Muscle layer of duodenum (tissue), 2 donors: ENCODE measurements around the gene NHSL1.

Experiments used
- H3K27ac ChIP-seq: one replicate; pipeline ENCODE4 v1.7.0; 2013; ENCODE audit warnings: mild to moderate bottlenecking, low read length
- H3K27me3 ChIP-seq: one replicate; pipeline ENCODE4 v1.7.0; 2013; ENCODE audit warnings: low read depth, mild to moderate bottlenecking, control low read depth, low read length
- H3K36me3 ChIP-seq, 2 donors: one replicate each; pipeline ENCODE4 v1.7.0; 2013; ENCODE audit warnings: low read length in 2 of 2, control low read depth in 1 of 2, mild to moderate bottlenecking in 1 of 2; ENCODE audit not compliant: insufficient read depth in 2 of 2, control insufficient read depth in 1 of 2
- H3K4me1 ChIP-seq, 2 donors: one replicate each; pipeline ENCODE4 v1.7.0; 2013; ENCODE audit warnings: low read length in 2 of 2, mild to moderate bottlenecking in 2 of 2, control low read depth in 1 of 2, moderate library complexity in 1 of 2; ENCODE audit not compliant: insufficient read depth in 2 of 2, control insufficient read depth in 1 of 2
- H3K4me3 ChIP-seq, 2 donors: one replicate each; pipeline ENCODE4 v1.7.0; 2013; ENCODE audit warnings: low read length in 2 of 2, low read depth in 1 of 2, mild to moderate bottlenecking in 1 of 2
- H3K9me3 ChIP-seq, 2 donors: one replicate each; pipeline ENCODE4 v1.7.0; 2013; ENCODE audit warnings: low read length in 2 of 2, control low read depth in 1 of 2, mild to moderate bottlenecking in 1 of 2; ENCODE audit not compliant: control insufficient read depth in 1 of 2
- donor health status: healthy.

Gene NHSL1

DNA sequence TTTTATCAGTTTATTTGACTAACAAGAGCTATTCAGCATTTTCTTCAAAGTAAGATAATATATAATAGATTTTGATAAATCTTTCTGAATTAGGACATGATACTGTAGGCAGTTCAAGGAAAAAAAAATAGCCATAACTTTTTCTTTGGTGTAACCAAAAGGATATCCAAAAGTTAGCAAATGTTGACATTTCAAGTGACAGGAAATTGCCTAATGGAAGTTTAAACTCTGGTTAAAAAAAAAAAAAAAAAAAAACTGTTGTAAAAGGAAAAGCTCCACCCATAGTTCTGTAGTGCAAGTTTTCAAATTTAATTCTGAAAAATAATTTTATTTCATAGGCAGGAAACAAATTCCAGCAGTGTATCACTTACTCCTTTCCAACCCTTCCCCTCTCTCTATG, 76.4 kb downstream of the NHSL1 start:
- Histone ChIP-seq H3K9me3 (no peaks in the 10 kb centered on the region), H3K36me3 (peaks cover 3 to 31% of the 10 kb centered on the region in 2 donors), H3K27me3 (no peaks in the 10 kb centered on the region), H3K27ac (no peak overlapping the region), H3K4me3 (no peak overlapping the region), H3K4me1 (peaks cover 0 to 4% of the 10 kb centered on the region in 2 donors)

DNA sequence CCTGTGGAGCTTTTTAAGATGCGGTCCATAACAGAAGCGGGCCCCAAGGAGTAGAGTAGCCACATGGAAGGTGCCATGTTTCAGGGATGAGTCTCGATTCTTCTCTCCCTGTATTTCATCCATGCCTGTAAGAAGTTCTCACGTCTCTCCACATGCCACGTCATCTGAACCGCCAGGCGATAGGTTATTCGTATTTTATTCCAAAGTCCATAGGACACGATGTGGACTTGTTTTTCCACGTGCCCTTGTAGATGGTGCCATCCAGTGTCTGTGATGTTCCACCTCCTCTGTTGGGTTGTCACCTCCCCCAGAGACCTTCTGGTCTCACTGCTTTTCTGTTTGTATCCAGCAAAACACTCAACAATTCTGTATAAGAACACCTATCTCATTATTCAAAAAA, 77.7 kb downstream of the NHSL1 start:
- Histone ChIP-seq H3K27ac (no peak overlapping the region), H3K9me3 (no peaks in the 10 kb centered on the region), H3K36me3 (peaks cover 3 to 41% of the 10 kb centered on the region in 2 donors), H3K4me3 (no peak overlapping the region), H3K4me1 (peaks cover 0 to 4% of the 10 kb centered on the region in 2 donors), H3K27me3 (no peaks in the 10 kb centered on the region)

DNA sequence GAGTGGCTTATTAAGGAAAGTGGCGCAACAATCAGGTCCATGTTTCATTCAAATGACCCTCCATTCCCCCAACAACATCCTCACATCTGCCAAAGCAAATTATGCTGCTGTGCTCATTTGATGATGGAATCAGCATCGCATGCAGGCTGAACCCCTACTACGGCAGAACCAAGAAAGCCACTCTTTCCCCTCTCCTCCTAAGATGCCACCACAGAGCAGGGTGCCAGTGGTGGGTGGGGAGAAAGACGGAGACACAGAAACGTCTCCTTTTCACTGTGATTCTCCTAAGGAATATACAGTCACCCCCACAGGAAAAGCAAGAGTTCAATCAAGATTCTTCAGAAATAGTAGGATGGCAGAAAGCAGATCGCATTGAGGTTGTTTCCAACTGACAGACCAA, 78.2 kb downstream of the NHSL1 start:
- no peaks in the 10 kb centered on the region for H3K27me3 ChIP-seq
- peaks cover 3 to 41% of the 10 kb centered on the region in 2 donors for H3K36me3 ChIP-seq
- H3K4me1 ChIP-seq, result peaks cover 0 to 4% of the 10 kb centered on the region in 2 donors
- H3K4me3 ChIP-seq, result no peak overlapping the region
- H3K9me3 ChIP-seq, result no peaks in the 10 kb centered on the region
- H3K27ac ChIP-seq, result no peak overlapping the region

DNA sequence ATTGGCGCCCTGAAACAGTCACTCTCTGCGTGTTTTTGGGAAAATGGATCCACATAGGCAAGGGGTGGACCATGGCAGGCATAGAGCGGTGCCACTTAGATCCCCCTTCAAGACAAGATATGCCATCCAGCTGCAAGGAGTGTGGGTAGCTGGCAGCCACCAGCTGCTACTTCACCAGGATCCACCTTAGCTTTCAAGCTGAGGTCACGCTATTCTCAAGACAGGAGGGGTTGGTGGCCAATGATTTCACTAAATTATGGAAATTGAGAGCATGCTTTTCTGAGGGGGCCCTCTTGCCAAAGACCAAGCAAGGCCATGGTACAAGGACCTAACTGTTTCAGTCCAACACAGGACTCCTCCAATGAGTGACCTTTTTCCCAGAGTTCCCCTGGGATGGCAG, 78.9 kb downstream of the NHSL1 start:
- Histone ChIP-seq H3K36me3 (peaks cover 4 to 41% of the 10 kb centered on the region in 2 donors), H3K27me3 (no peaks in the 10 kb centered on the region), H3K4me1 (peaks cover 0 to 4% of the 10 kb centered on the region in 2 donors), H3K9me3 (no peaks in the 10 kb centered on the region), H3K27ac (no peak overlapping the region), H3K4me3 (no peak overlapping the region)

- no peaks in the 10 kb centered on the region for H3K27me3 ChIP-seq
- peaks cover 0 to 4% of the 10 kb centered on the region in 2 donors for H3K4me1 ChIP-seq
- no peak overlapping the region for H3K4me3 ChIP-seq
- no peaks in the 10 kb centered on the region for H3K9me3 ChIP-seq
- peaks cover 8 to 41% of the 10 kb centered on the region in 2 donors for H3K36me3 ChIP-seq
- no peak overlapping the region for H3K27ac ChIP-seq
Measured at GRCh38 chr6:138419766-138420165, 79.5 kb downstream of the NHSL1 start.

DNA sequence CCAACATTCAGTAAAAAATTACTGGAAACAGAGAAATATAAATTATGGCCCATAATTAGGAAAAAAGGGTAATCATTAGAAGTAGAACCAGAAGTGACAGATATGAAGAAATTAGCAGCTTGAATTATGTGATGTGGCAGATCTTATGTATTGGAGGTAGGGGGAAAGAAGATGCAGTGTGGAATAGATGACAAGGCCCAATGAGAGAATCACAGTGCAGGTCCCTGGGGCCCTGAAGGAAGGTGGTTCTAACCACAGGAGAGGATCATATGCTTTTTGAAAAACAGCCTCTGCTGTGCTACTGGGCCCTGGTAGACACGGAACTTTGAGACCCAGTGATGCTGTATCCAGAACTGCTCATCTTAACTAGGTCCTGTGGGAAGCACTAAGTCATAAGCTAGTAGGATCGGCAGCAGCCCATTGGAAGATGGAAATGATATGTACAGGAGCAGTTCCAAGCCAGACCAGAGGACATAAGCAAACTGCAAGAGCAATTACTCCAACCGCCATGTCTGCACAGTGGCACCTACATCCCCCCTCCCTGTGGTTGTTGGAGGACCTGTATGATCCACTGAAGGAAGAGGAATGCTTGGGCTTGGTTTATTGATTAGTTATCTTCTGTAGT, 81.1 kb downstream of the NHSL1 start:
- Histone ChIP-seq H3K27me3 (no peaks in the 10 kb centered on the region), H3K9me3 (no peaks in the 10 kb centered on the region), H3K4me1 (peaks cover 0 to 1% of the 10 kb centered on the region in 2 donors), H3K27ac (no peak overlapping the region), H3K36me3 (peaks cover 15 to 39% of the 10 kb centered on the region in 2 donors), H3K4me3 (no peak overlapping the region)

DNA sequence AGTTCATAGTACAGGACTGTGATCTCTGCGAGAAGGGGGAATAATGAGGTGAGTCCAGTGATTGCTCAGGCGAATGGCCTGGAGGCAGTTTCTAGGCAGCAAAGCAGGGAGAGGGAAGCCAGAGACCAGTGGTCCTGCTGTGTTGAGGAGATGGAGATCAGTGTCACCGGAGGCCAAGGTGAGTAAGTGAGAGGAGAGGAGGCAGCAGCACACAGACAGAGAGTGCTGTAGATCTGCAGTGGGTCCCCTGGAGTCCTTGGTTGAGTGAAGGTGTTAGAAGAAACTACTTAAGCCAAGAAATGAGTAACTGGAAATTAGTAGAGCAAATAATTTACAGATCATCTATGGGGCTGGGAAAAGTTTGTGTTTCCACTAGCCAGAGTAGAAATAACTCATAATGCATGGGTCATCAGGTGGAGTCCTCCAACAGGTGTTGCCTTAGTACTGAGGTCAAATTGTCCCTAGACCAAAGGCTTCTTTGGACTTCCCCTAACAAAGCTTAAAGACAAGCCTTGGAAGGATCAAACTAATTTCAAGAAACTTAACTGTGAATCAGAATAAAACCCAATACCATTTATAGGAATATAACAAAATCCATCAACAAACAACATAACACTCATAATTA, 81.7 kb downstream of the NHSL1 start:
- no peaks in the 10 kb centered on the region for H3K9me3 ChIP-seq
- H3K36me3 ChIP-seq, result peaks cover 20 to 45% of the 10 kb centered on the region in 2 donors
- H3K4me1 ChIP-seq, result no peaks in the 10 kb centered on the region
- H3K27ac ChIP-seq, result no peak overlapping the region
- H3K27me3 ChIP-seq, result no peaks in the 10 kb centered on the region
- H3K4me3 ChIP-seq, result no peak overlapping the region

DNA sequence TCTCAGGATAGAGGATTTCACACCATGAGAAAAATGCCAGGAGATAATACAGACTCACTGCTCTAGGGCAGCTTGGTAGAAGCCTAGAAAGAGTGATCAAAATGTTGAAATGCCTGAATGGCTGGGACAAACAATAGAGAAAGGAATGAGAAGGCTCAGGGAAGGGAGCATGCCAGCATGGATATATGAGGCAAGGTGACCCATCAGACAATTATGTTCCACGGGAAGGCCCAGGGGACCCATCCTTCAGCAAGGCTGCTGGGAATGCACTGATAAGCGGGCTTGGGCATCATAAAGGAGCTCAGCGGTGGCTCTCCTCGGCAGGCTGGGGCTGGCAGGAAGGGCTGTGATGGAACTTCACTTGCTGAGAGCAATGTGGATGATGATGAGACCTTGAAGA, 83.1 kb downstream of the NHSL1 start:
- no peaks in the 10 kb centered on the region for H3K4me1 ChIP-seq
- no peaks in the 10 kb centered on the region for H3K27me3 ChIP-seq
- H3K27ac ChIP-seq, result no peak overlapping the region
- H3K9me3 ChIP-seq, result no peaks in the 10 kb centered on the region
- no peak overlapping the region for H3K4me3 ChIP-seq
- H3K36me3 ChIP-seq, result peaks cover 20 to 57% of the 10 kb centered on the region in 2 donors

GRCh38 chr6:138415125-138415524, 84.2 kb downstream of the NHSL1 start:
- H3K9me3 ChIP-seq, result no peaks in the 10 kb centered on the region
- no peaks in the 10 kb centered on the region for H3K4me1 ChIP-seq
- H3K36me3 ChIP-seq, result peaks cover 25 to 61% of the 10 kb centered on the region in 2 donors
- H3K27ac ChIP-seq, result no peak overlapping the region
- H3K4me3 ChIP-seq, result no peak overlapping the region
- H3K27me3 ChIP-seq, result no peaks in the 10 kb centered on the region

- Histone ChIP-seq H3K36me3 (peaks cover 49 to 73% of the 10 kb centered on the region in 2 donors), H3K9me3 (no peaks in the 10 kb centered on the region), H3K27ac (no peak overlapping the region), H3K4me1 (no peaks in the 10 kb centered on the region), H3K4me3 (no peak overlapping the region), H3K27me3 (no peaks in the 10 kb centered on the region)
Measured at GRCh38 chr6:138410972-138411880, 88.1 kb downstream of the NHSL1 start.

DNA sequence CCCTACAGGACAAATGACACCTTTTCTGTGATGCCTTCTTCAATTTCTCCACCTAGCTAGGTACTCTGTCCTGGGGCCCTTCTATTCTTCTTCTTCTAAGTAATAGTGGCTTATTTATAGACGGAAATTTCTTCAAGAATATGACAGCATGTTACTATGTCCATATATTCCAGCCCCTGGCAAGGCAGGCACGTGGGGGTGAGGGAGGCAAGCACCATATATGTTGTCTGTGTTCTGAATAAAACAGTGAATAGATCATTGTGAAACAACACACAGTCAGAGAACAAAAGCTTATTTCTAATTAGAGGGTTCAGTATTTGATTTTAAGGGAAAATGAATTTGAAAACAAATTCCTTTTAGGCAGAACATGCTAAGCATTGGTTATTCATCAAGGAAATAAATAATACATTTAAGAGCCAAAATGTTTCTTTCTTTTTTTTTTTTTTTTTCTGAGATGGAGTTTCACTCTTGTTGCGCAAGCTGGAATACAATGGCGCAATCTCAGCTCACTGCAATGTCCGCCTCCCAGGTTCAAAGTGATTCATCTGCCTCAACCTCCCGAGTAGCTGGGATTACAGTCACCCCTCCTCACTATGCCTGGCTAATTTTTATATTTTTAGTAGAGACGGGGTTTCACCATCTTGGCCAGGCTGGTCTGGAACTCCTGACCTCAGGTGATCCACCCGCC, 89.1 kb downstream of the NHSL1 start:
- Histone ChIP-seq H3K4me1 (peaks cover 0 to 3% of the 10 kb centered on the region in 2 donors), H3K36me3 (peaks cover 50 to 80% of the 10 kb centered on the region in 2 donors), H3K27ac (no peak overlapping the region), H3K27me3 (no peaks in the 10 kb centered on the region), H3K9me3 (no peaks in the 10 kb centered on the region), H3K4me3 (no peak overlapping the region)
